Hepatocyte (in vitro differentiated cells): ENCODE measurements around the gene TMEM203. TPM values are rescaled to one million over a fixed set of nuclear protein-coding genes. Genes with fewer than 3 reads are reported as not detected.

Experiments
- DNase-seq: peaks from one replicate; pipeline ENCODE4 v3.0.0-alpha.2; 2016; ENCODE audit warnings: low spot score
- H2AFZ ChIP-seq: fragments of 200-600 bp; sonication (generic); 2 replicates; pipeline ENCODE4 v1.6.0; 2016; ENCODE audit warnings: antibody characterized with exemption, mild to moderate bottlenecking
- H3K27ac ChIP-seq: fragments of 200-600 bp; sonication (generic); 2 replicates; pipeline ENCODE4 v1.5.1; 2016; ENCODE audit warnings: mild to moderate bottlenecking
- H3K27me3 ChIP-seq: fragments of 200-600 bp; sonication (generic); 2 replicates; pipeline ENCODE4 v1.6.1; 2016
- H3K36me3 ChIP-seq: fragments of 200-600 bp; sonication (generic); replicated peaks from 2 replicates; pipeline ENCODE4 v1.5.1; 2016; ENCODE audit warnings: low read depth; ENCODE audit not compliant: insufficient read depth
- H3K4me1 ChIP-seq: fragments of 200-600 bp; sonication (generic); 2 replicates; pipeline ENCODE4 v1.5.1; 2016; ENCODE audit warnings: mild to moderate bottlenecking, moderate library complexity; ENCODE audit not compliant: insufficient read depth
- H3K4me2 ChIP-seq: fragments of 200-600 bp; sonication (generic); 2 replicates; pipeline ENCODE4 v1.6.0; 2016
- H3K4me3 ChIP-seq: fragments of 200-600 bp; sonication (generic); 2 replicates; pipeline ENCODE4 v1.5.1; 2016; ENCODE audit warnings: mild to moderate bottlenecking
- H3K79me2 ChIP-seq: fragments of 200-600 bp; sonication (generic); 2 replicates; pipeline ENCODE4 v1.6.0; 2017; ENCODE audit warnings: mild to moderate bottlenecking
- H3K9me2 ChIP-seq: fragments of 200-600 bp; sonication (generic); replicated peaks from 2 replicates; pipeline ENCODE4 v1.6.0; 2017; ENCODE audit warnings: mild to moderate bottlenecking; ENCODE audit not compliant: insufficient read depth
- H3K9me3 ChIP-seq: fragments of 200-600 bp; sonication (generic); 2 replicates; pipeline ENCODE4 v1.5.1; 2016; ENCODE audit warnings: low read depth, mild to moderate bottlenecking
- H4K20me1 ChIP-seq: fragments of 200-600 bp; sonication (generic); 2 replicates; pipeline ENCODE4 v1.6.0; 2016; ENCODE audit warnings: mild to moderate bottlenecking; ENCODE audit not compliant: insufficient read depth, poor library complexity, severe bottlenecking
- CTCF ChIP-seq: fragments of 200-600 bp; sonication (generic); IDR thresholded peaks from 2 replicates; pipeline ENCODE4 v1.5.1; 2016; ENCODE audit warnings: antibody characterized with exemption, mild to moderate bottlenecking; ENCODE audit not compliant: poor library complexity
- EZH2 ChIP-seq: fragments of 200-600 bp; sonication (generic); IDR thresholded peaks from 2 replicates; pipeline ENCODE4 v1.6.1; 2016; ENCODE audit warnings: antibody characterized with exemption, mild to moderate bottlenecking, borderline replicate concordance
- EZH2phosphoT487 ChIP-seq: fragments of 200-600 bp; sonication (generic); IDR thresholded peaks from one replicate; pipeline ENCODE4 v1.6.1; 2018; ENCODE audit warnings: antibody characterized with exemption, mild to moderate bottlenecking, low read depth, moderate library complexity; ENCODE audit not compliant: unreplicated experiment, severe bottlenecking
- WGBS: methylation state at CpG from one replicate; pipeline ENCODE4 v1.1.6; 2016; ENCODE audit warnings: low lambda C conversion rate; ENCODE audit errors: missing lambda C conversion rate; 5-methylcytosine and 5-hydroxymethylcytosine counted together
- polyA plus RNA-seq: library from polyadenylated mRNA; unstranded; fragments of >200 nt; fragmentation: Nextera tagmentation; extraction: Ambion mirVana; gene quantifications from 2 replicates; pipeline ENCODE4 v1.2.1, GENCODE V29; 2016
- total RNA-seq: library from RNA; depleted of rRNA; stranded (reverse); fragments of >200 nt; gene quantifications from 2 replicates; pipeline ENCODE4 v1.2.3, GENCODE V29; 2014

TMEM203 gene
- total and polyA plus RNA-seq, 2 experiments from 2014 or later, result 37.6 to 60.7 TPM

GRCh38 chr9:137165250-137165836, 40.1 kb downstream of the TMEM203 start:
- no peak overlapping the region for H3K27ac ChIP-seq
- no peaks in the 10 kb centered on the region for H3K9me3 ChIP-seq
- 90% methylated on average over 21 of the region's 32 CpGs for WGBS
- peaks cover 94% of the 10 kb centered on the region for H3K27me3 ChIP-seq
- peaks cover 27% of the 10 kb centered on the region for H3K4me1 ChIP-seq
- H3K4me2 ChIP-seq, result no peak overlapping the region
- no peaks in the 10 kb centered on the region for H3K9me2 ChIP-seq
- H3K36me3 ChIP-seq, result no peaks in the 10 kb centered on the region
- H3K4me3 ChIP-seq, result no peak overlapping the region
- DNase-seq, result no peak
- no peaks in the 10 kb centered on the region for H4K20me1 ChIP-seq
- no peaks in the 10 kb centered on the region for H3K79me2 ChIP-seq
- no peak overlapping the region for H2AFZ ChIP-seq
- TF ChIP-seq EZH2 (no peak), EZH2phosphoT487 (no peak), CTCF (no peak)

- no peaks in the 10 kb centered on the region for H3K36me3 ChIP-seq
- no peak overlapping the region for H3K4me3 ChIP-seq
- peaks cover 23% of the 10 kb centered on the region for H3K4me1 ChIP-seq
- no peak overlapping the region for H3K4me2 ChIP-seq
- H3K27ac ChIP-seq, result no peak overlapping the region
- peaks cover 94% of the 10 kb centered on the region for H3K27me3 ChIP-seq
- TF ChIP-seq CTCF (no peak), EZH2phosphoT487 (no peak), EZH2 (no peak)
- no peak overlapping the region for H2AFZ ChIP-seq
- no peaks in the 10 kb centered on the region for H3K9me3 ChIP-seq
- H3K79me2 ChIP-seq, result no peaks in the 10 kb centered on the region
- no peak for DNase-seq
- 82% methylated on average over 34 of the region's 34 CpGs for WGBS
- no peaks in the 10 kb centered on the region for H3K9me2 ChIP-seq
- H4K20me1 ChIP-seq, result no peaks in the 10 kb centered on the region
Observed at GRCh38 chr9:137164370-137165249, 40.8 kb downstream of the TMEM203 start.

GRCh38 chr9:137163805-137164204, 41.6 kb downstream of the TMEM203 start:
- DNase-seq, result no peak
- 92% methylated on average over 22 of the region's 22 CpGs for whole genome bisulfite sequencing
- no peaks in the 10 kb centered on the region for H3K36me3 ChIP-seq
- no peaks in the 10 kb centered on the region for H3K79me2 ChIP-seq
- peaks cover 19% of the 10 kb centered on the region for H3K4me1 ChIP-seq
- TF ChIP-seq EZH2 (no peak), CTCF (no peak), EZH2phosphoT487 (no peak)
- H3K9me3 ChIP-seq, result no peaks in the 10 kb centered on the region
- H3K27me3 ChIP-seq, result peaks cover 95% of the 10 kb centered on the region
- H2AFZ ChIP-seq, result no peak overlapping the region
- no peaks in the 10 kb centered on the region for H4K20me1 ChIP-seq
- no peak overlapping the region for H3K4me3 ChIP-seq
- no peaks in the 10 kb centered on the region for H3K9me2 ChIP-seq
- no peak overlapping the region for H3K4me2 ChIP-seq
- H3K27ac ChIP-seq, result no peak overlapping the region
